SK-N-SH (cell line): ENCODE results near the gene TMEM87B. TPM values are rescaled to one million over a fixed set of nuclear protein-coding genes. Genes with fewer than 3 reads are reported as not detected.
"Not testable (repeated sequence)": the region's sequence is repeated elsewhere in the genome, so short reads cannot be mapped to it uniquely, and the experiment has no call there.

Source experiments
- CTCF ChIA-PET: fragments of 300-600, 350-600 bp; formaldehyde crosslinking; extraction: SDS; loops from one replicate; lab custom pipeline; 2021; lab: Yijun Ruan, JAX
- POLR2A ChIA-PET: fragments of 350-600 bp; sonication (Branson Sonifier 250); formaldehyde crosslinking; extraction: SDS; loops from one replicate; lab custom pipeline; 2020; ENCODE audit warnings: antibody characterized with exemption, inconsistent platforms; lab: Yijun Ruan, JAX
- DNase-seq: peaks from one replicate; pipeline ENCODE4 v3.0.0; 2012
- H2AFZ ChIP-seq: fragments of 200-600 bp; sonication (generic); 2 replicates; pipeline ENCODE4 v1.8.1; 2016; ENCODE audit warnings: antibody characterized with exemption, mild to moderate bottlenecking, low read depth
- H3F3A ChIP-seq: fragments of 200-600 bp; sonication (generic); replicated peaks from 2 replicates; pipeline ENCODE3; 2016; ENCODE audit warnings: antibody characterized with exemption, mild to moderate bottlenecking; ENCODE audit not compliant: insufficient read depth
- H3K27ac ChIP-seq, 2 experiments: fragments of 200-500 bp in 1 of 2; fragments of 200-600 bp in 1 of 2; sonication (Bioruptor generic) in 1 of 2; sonication (generic), shearing (Covaris generic) in 1 of 2; 2 replicates each; pipeline versions ENCODE4 v1.5.1 to v1.6.1; 2014 to 2016; ENCODE audit warnings: low read depth in 2 of 2, inconsistent platforms in 1 of 2, low read length in 1 of 2, mild to moderate bottlenecking in 1 of 2, mixed read lengths in 1 of 2
- H3K27me3 ChIP-seq: fragments of 200-600 bp; sonication (generic), shearing (Covaris generic); 2 replicates; pipeline ENCODE4 v1.6.1; 2016; ENCODE audit warnings: mixed run types; ENCODE audit not compliant: insufficient read depth
- H3K36me3 ChIP-seq, 2 experiments: fragments of 200-500 bp in 1 of 2; fragments of 200-600 bp in 1 of 2; sonication (Bioruptor generic) in 1 of 2; sonication (generic) in 1 of 2; replicated peaks in 1 of 2; 2 replicates each; pipeline versions ENCODE3 to v1.5.1; 2014 to 2016; ENCODE audit warnings: low read length in 1 of 2, mild to moderate bottlenecking in 1 of 2; ENCODE audit not compliant: insufficient read depth in 2 of 2, control insufficient read depth in 1 of 2
- H3K4me1 ChIP-seq, 2 experiments: fragments of 200-500 bp in 1 of 2; fragments of 200-600 bp in 1 of 2; sonication (Bioruptor generic) in 1 of 2; sonication (generic), shearing (Covaris generic) in 1 of 2; 2 replicates each; pipeline versions ENCODE4 v1.5.1 to v1.6.1; 2014 to 2016; ENCODE audit warnings: low read depth in 1 of 2, low read length in 1 of 2, mixed run types in 1 of 2; ENCODE audit not compliant: insufficient read depth in 2 of 2, control insufficient read depth in 1 of 2
- H3K4me2 ChIP-seq: fragments of 200-600 bp; sonication (generic), shearing (Covaris generic); 2 replicates; pipeline ENCODE4 v1.6.1; 2017; ENCODE audit warnings: mixed run types
- H3K4me3 ChIP-seq, 2 experiments: fragments of 200-500 bp in 1 of 2; fragments of 200-600 bp in 1 of 2; sonication (Bioruptor generic) in 1 of 2; sonication (generic), shearing (Covaris generic) in 1 of 2; 2 replicates each; pipeline versions ENCODE4 v1.5.1 to v1.8.1; 2014 to 2016; ENCODE audit warnings: low read depth in 2 of 2, inconsistent platforms in 1 of 2, low read length in 1 of 2, mild to moderate bottlenecking in 1 of 2, mixed read lengths in 1 of 2, moderate library complexity in 1 of 2
- H3K79me2 ChIP-seq: fragments of 200-600 bp; sonication (generic); 2 replicates; pipeline ENCODE4 v1.8.1; 2017; ENCODE audit warnings: mild to moderate bottlenecking; ENCODE audit not compliant: insufficient read depth
- H3K9ac ChIP-seq: fragments of 200-600 bp; sonication (generic); 2 replicates; pipeline ENCODE4 v1.6.1; 2017; ENCODE audit warnings: mixed run types
- H3K9me2 ChIP-seq: fragments of 200-600 bp; sonication (generic); 2 replicates; pipeline ENCODE4 v1.6.1; 2017; ENCODE audit warnings: mixed run types
- H3K9me3 ChIP-seq: fragments of 200-600 bp; sonication (generic); 2 replicates; pipeline ENCODE4 v1.6.1; 2017; ENCODE audit warnings: mixed run types, mild to moderate bottlenecking, moderate library complexity
- H4K20me1 ChIP-seq: fragments of 200-600 bp; sonication (generic); 2 replicates; pipeline ENCODE4 v1.6.1; 2017; ENCODE audit warnings: mild to moderate bottlenecking, mixed run types; ENCODE audit not compliant: insufficient read depth
- ELF1 ChIP-seq: IDR thresholded peaks from 2 replicates; pipeline ENCODE4 v1.4.0; 2012
- EP300 ChIP-seq, 2 experiments: IDR thresholded peaks; 2 replicates each; pipeline versions ENCODE4 v1.4.0 to v1.6.1; 2012; ENCODE audit warnings: borderline replicate concordance in 1 of 2, low read depth in 1 of 2, low read length in 1 of 2
- FOXJ3 ChIP-seq: sonication (generic); formaldehyde crosslinking; IDR thresholded peaks from 2 replicates; pipeline ENCODE4 v1.5.1; 2020; ENCODE audit warnings: mild to moderate bottlenecking, missing genetic modification reagents
- GABPA ChIP-seq: IDR thresholded peaks from 2 replicates; pipeline ENCODE4 v1.4.0; 2012; ENCODE audit warnings: low read depth, mild to moderate bottlenecking
- JUND ChIP-seq: IDR thresholded peaks from 2 replicates; pipeline ENCODE4 v1.4.0; 2012
- MEF2A ChIP-seq: IDR thresholded peaks from 2 replicates; pipeline ENCODE4 v1.4.0; 2012; ENCODE audit warnings: low read depth, borderline replicate concordance
- NFIC ChIP-seq: IDR thresholded peaks from 2 replicates; pipeline ENCODE4 v1.4.0; 2012; ENCODE audit warnings: borderline replicate concordance
- NRF1 ChIP-seq: IDR thresholded peaks from 2 replicates; pipeline ENCODE4 v1.6.1; 2012; ENCODE audit warnings: low read depth, mild to moderate bottlenecking, low read length
- PBX3 ChIP-seq: IDR thresholded peaks from 2 replicates; pipeline ENCODE4; 2012
- POLR2AphosphoS5 ChIP-seq: IDR thresholded peaks from 2 replicates; pipeline ENCODE4 v1.6.1; 2012; ENCODE audit warnings: low read depth, low read length
- RCOR1 ChIP-seq: fragments of 150-350 bp; IDR thresholded peaks from 2 replicates; pipeline ENCODE4 v1.6.1; 2017; ENCODE audit warnings: antibody characterized with exemption, low read length
- RXRA ChIP-seq: IDR thresholded peaks from 2 replicates; pipeline ENCODE4 v1.4.0; 2012; ENCODE audit warnings: low read depth, mild to moderate bottlenecking, borderline replicate concordance
- SMC3 ChIP-seq: IDR thresholded peaks from 2 replicates; pipeline ENCODE4 v1.6.1; 2012; ENCODE audit warnings: low read depth, low read length, improper control_type of control experiment
- TAF1 ChIP-seq: IDR thresholded peaks from 2 replicates; pipeline ENCODE4 v1.6.1; 2012; ENCODE audit warnings: low read depth, mild to moderate bottlenecking, low read length, moderate library complexity, borderline replicate concordance
- TCF12 ChIP-seq: IDR thresholded peaks from 2 replicates; pipeline ENCODE4 v1.4.0; 2012
- whole genome bisulfite sequencing: methylation state at CpG from one replicate; pipeline ENCODE4 v1.1.6; 2017; ENCODE audit warnings: low lambda C conversion rate; 5-methylcytosine and 5-hydroxymethylcytosine counted together
- polyA plus RNA-seq, 3 experiments: library from polyadenylated mRNA; depleted of rRNA; stranded (reverse); fragments of >200 nt; gene quantifications; 2 replicates each; pipeline ENCODE4 v1.2.3, GENCODE V29; 2012

Gene TMEM87B
- polyA plus RNA-seq, 1 of the 3 experiments (the other 2 are of a cell fraction), result 7.9 TPM

- H3K9me2 ChIP-seq, POLR2A ChIA-PET: not testable (repeated sequence)
- CTCF ChIA-PET, result interaction anchor here (0.6 to 1.2 kb wide), 2 partner anchors 57 to 371 kb away, joined by 3 to 5 read pairs; no protein-coding TSS in a partner anchor
Measured at GRCh38 chr2:112069794-112070193, 14.7 kb downstream of the TMEM87B start.

GRCh38 chr2:112073875-112074274 lies 18.8 kb downstream of the TMEM87B start:
- ChIA-PET POLR2A (no interaction called here), CTCF (no interaction called here)
- no peak overlapping the region for H3K4me2 ChIP-seq
- peaks cover 60% of the 10 kb centered on the region for H3K79me2 ChIP-seq
- TF ChIP-seq TAF1 (no peak), POLR2AphosphoS5 (no peak), ELF1 (no peak), FOXJ3 (CRISPR knock-in tag) (no peak), GABPA (no peak), PBX3 (no peak), JUND (no peak), TCF12 (no peak), RCOR1 (no peak), RXRA (no peak), EP300 (IDR thresholded peaks at IDR 0.05; ENCODE audit: borderline replicate concordance in 1 of 2, low read depth in 1 of 2, low read length in 1 of 2) (no peak), SMC3 (no peak), MEF2A (no peak)
- H3K27me3 ChIP-seq, result no peaks in the 10 kb centered on the region
- peaks cover 3 to 70% of the 10 kb centered on the region in 2 experiments for H3K36me3 ChIP-seq
- H3K4me3 ChIP-seq, result no peak overlapping the region
- no peaks in the 10 kb centered on the region for H3K9me2 ChIP-seq
- H3K27ac ChIP-seq, result no peak overlapping the region
- peaks cover 17% of the 10 kb centered on the region for H3F3A ChIP-seq
- no peaks in the 10 kb centered on the region; the same call in 1 of the 2 replicates for H4K20me1 ChIP-seq
- H3K9me3 ChIP-seq, result no peaks in the 10 kb centered on the region
- DNase-seq, result no peak
- peaks cover 0 to 16% of the 10 kb centered on the region in 2 experiments; a peak in 1 of 4 replicates for H3K4me1 ChIP-seq
- no peak overlapping the region for H2AFZ ChIP-seq
- H3K9ac ChIP-seq, result no peak overlapping the region
- WGBS, result 97% methylated on average over 3 of the region's 3 CpGs

More at GRCh38 chr2:112069794-112070193, 14.7 kb downstream of the TMEM87B start:
- not testable (repeated sequence) for H3K27me3 ChIP-seq, H2AFZ ChIP-seq, H3K4me3 ChIP-seq, H3K27ac ChIP-seq, DNase-seq, H4K20me1 ChIP-seq, H3K9me3 ChIP-seq, H3K4me2 ChIP-seq, H3K9ac ChIP-seq
- peaks cover 0 to 15% of the 10 kb centered on the region in 2 experiments; a peak in 1 of 4 replicates for H3K4me1 ChIP-seq
- H3F3A ChIP-seq, result peaks cover 19% of the 10 kb centered on the region
- H3K36me3 ChIP-seq, result peaks cover 0 to 71% of the 10 kb centered on the region in 2 experiments
- peaks cover 69% of the 10 kb centered on the region for H3K79me2 ChIP-seq

- no peaks in the 10 kb centered on the region for H3K9me3 ChIP-seq
- peaks cover 3 to 72% of the 10 kb centered on the region in 2 experiments for H3K36me3 ChIP-seq
- peaks cover 0 to 16% of the 10 kb centered on the region in 2 experiments; a peak in 1 of 4 replicates for H3K4me1 ChIP-seq
- POLR2A ChIA-PET, result no interaction called here
- peaks cover 13% of the 10 kb centered on the region for H3F3A ChIP-seq
- TF ChIP-seq NFIC (no peak), JUND (no peak), NRF1 (no peak), EP300 (IDR thresholded peaks at IDR 0.05; ENCODE audit: borderline replicate concordance in 1 of 2, low read depth in 1 of 2, low read length in 1 of 2) (no peak), PBX3 (no peak)
- DNase-seq, result no peak
- WGBS, result 95% methylated on average over 1 of the region's 1 CpG
- H3K27ac ChIP-seq, result no peak overlapping the region
- no peak overlapping the region for H3K4me3 ChIP-seq
- no peak overlapping the region for H3K9ac ChIP-seq
- no peaks in the 10 kb centered on the region for H3K9me2 ChIP-seq
- H2AFZ ChIP-seq, result no peak overlapping the region
- no peaks in the 10 kb centered on the region for H3K27me3 ChIP-seq
- H4K20me1 ChIP-seq, result no peaks in the 10 kb centered on the region; the same call in 1 of the 2 replicates
- peaks cover 62% of the 10 kb centered on the region for H3K79me2 ChIP-seq
- CTCF ChIA-PET, result interaction anchor here (1.5 kb wide), 1 partner anchor 187 kb away, joined by 4 read pairs; no protein-coding TSS in a partner anchor
- no peak overlapping the region for H3K4me2 ChIP-seq
Measured at GRCh38 chr2:112074506-112074905, 19.4 kb downstream of the TMEM87B start.
